ENCODE measurements around the gene CDH24. TPM values are rescaled to one million over a fixed set of nuclear protein-coding genes. Genes with fewer than 3 reads are reported as not detected.

CDH24 gene
- total and polyA plus RNA-seq, 10 of the 15 experiments (the other 5 are each of a cell fraction or from before 2014, with no cell fraction given), result 0.10 to 1.5 (median 0.45) TPM; not detected in 2

DNA sequence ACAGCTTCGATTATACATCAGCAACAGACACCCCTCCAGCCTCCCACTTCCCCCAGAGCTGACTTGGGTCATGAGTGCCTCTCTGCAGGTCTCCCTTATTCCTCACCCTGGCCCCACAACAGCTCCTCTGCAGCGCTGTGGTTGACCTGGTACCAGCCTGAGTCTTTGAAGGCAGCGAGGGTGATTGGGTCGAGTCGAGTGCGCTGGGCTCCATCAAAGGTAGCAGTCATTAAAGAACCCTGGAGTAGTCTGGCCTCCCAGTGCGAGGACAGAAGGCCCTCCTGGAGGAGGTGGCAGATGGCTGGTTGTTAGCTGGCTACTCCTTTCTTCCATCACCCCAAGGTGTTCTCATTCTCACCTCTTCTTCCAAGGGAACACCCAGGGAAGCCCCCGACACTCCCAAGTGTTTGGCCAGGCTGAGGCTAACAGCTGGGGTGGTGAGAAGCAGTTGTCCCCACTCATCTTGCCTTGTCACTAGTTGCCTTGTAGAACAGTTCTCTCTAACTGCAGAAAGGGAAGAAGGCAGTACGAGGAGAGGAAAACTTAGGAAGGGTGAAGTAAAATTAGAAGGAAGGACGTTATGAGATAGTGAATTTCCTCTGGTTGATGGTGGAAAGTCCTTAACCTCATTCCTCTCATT, 44.8 kb upstream of the CDH24 start:
- H3K36me3 ChIP-seq (ENCODE audit: control insufficient read depth in 2 of 2, insufficient read depth in 2 of 2, low read length in 1 of 2), result peaks cover 0 to 8% of the 10 kb centered on the region in 2 experiments; a peak in 1 of 4 replicates
- no peaks in the 10 kb centered on the region; the same call in 1 of the 2 replicates for H4K20me1 ChIP-seq (ENCODE audit: control insufficient read depth, insufficient read depth)
- no peak overlapping the region for H3K27ac ChIP-seq (ENCODE audit: control insufficient read depth, insufficient read depth)
- H3K4me3 ChIP-seq, result no peak overlapping the region
- no peaks in the 10 kb centered on the region for H3K4me1 ChIP-seq (ENCODE audit: control insufficient read depth, insufficient read depth, low read length)
- ChIA-PET SMC1A (ENCODE audit: uncharacterized antibody, unreplicated experiment) (no interaction called here), POLR2A (no interaction called here), CTCF (interaction anchor here (2.0 to 5.8 kb wide), 3 partner anchors 19 to 33 kb away, joined by 5 to 28 read pairs (median 14); no protein-coding TSS in a partner anchor), RAD21 (ENCODE audit: unreplicated experiment) (interaction anchor here (2.0 kb wide), 1 partner anchor 34 kb away, joined by 6 read pairs; no protein-coding TSS in a partner anchor)
- FAIRE-seq, result no peak
- H3K9me3 ChIP-seq (replicated peaks; ENCODE audit: control insufficient read depth, insufficient read depth, low read length), result no peaks in the 10 kb centered on the region
- ATAC-seq, result no peak
- BruUV-seq (replicated peaks), result no TSS peak
- TF ChIP-seq MEF2B (IDR thresholded peaks at IDR 0.05; ENCODE audit: partially characterized antibody, poor library complexity, severe bottlenecking) (no peak), SMARCA5 (IDR thresholded peaks at IDR 0.05) (no peak), TCF12 (IDR thresholded peaks at IDR 0.05; ENCODE audit: low read depth, low read length) (no peak), PAX5 (IDR thresholded peaks at IDR 0.05; ENCODE audit: borderline replicate concordance, low read depth, low read length) (no peak), POLR2A (IDR thresholded peaks at IDR 0.05; ENCODE audit: low read depth, low read length) (no peak), HCFC1 (IDR thresholded peaks at IDR 0.05; ENCODE audit: low read length) (no peak), RFX5 (IDR thresholded peaks at IDR 0.05; ENCODE audit: low read depth, low read length) (no peak)
- TF ChIP-seq, protein P1, sequence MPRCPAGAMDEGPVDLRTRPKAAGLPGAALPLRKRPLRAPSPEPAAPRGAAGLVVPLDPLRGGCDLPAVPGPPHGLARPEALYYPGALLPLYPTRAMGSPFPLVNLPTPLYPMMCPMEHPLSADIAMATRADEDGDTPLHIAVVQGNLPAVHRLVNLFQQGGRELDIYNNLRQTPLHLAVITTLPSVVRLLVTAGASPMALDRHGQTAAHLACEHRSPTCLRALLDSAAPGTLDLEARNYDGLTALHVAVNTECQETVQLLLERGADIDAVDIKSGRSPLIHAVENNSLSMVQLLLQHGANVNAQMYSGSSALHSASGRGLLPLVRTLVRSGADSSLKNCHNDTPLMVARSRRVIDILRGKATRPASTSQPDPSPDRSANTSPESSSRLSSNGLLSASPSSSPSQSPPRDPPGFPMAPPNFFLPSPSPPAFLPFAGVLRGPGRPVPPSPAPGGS (IDR thresholded peaks at IDR 0.05; ENCODE audit: borderline replicate concordance, insufficient read depth, low read depth, low read length, poor library complexity, severe bottlenecking), result no peak
- TF ChIP-seq, protein P2, sequence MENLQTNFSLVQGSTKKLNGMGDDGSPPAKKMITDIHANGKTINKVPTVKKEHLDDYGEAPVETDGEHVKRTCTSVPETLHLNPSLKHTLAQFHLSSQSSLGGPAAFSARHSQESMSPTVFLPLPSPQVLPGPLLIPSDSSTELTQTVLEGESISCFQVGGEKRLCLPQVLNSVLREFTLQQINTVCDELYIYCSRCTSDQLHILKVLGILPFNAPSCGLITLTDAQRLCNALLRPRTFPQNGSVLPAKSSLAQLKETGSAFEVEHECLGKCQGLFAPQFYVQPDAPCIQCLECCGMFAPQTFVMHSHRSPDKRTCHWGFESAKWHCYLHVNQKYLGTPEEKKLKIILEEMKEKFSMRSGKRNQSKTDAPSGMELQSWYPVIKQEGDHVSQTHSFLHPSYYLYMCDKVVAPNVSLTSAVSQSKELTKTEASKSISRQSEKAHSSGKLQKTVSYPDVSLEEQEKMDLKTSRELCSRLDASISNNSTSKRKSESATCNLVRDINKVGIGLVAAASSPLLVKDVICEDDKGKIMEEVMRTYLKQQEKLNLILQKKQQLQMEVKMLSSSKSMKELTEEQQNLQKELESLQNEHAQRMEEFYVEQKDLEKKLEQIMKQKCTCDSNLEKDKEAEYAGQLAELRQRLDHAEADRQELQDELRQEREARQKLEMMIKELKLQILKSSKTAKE (IDR thresholded peaks at IDR 0.05; ENCODE audit: low read depth, poor library complexity, severe bottlenecking), result no peak
- H3K79me2 ChIP-seq (ENCODE audit: control insufficient read depth, insufficient read depth, low read length), result peaks cover 8% of the 10 kb centered on the region
- intact Hi-C loops (cut with micrococcal nuclease; ENCODE audit: unreplicated experiment), result no loop called here
- 78% methylated on average over 10 of the region's 10 CpGs for WGBS (ENCODE audit: insufficient coverage, insufficient replicate concordance, low lambda C conversion rate, missing lambda C conversion rate)
- no peak for DNase-seq (ENCODE audit: low read depth, low spot score)
- H3K4me2 ChIP-seq (ENCODE audit: control insufficient read depth, insufficient read depth), result no peak overlapping the region
- in situ Hi-C loops (cut with MboI), result no loop called here
- H2AFZ ChIP-seq (ENCODE audit: control insufficient read depth, low read depth, low read length), result no peak overlapping the region
- no peak overlapping the region for H3K9ac ChIP-seq (ENCODE audit: control insufficient read depth, insufficient read depth, low read length)
- H3K27me3 ChIP-seq (replicated peaks in 1 of 2; ENCODE audit: control insufficient read depth in 2 of 2, insufficient read depth in 2 of 2, low read length in 1 of 2), result no peaks in the 10 kb centered on the region
